ENCODE results near the gene XRCC6.
A peak's percentile ranks its signal among the peaks of the same experiment; 100 is the strongest.

The XRCC6 gene

DNA sequence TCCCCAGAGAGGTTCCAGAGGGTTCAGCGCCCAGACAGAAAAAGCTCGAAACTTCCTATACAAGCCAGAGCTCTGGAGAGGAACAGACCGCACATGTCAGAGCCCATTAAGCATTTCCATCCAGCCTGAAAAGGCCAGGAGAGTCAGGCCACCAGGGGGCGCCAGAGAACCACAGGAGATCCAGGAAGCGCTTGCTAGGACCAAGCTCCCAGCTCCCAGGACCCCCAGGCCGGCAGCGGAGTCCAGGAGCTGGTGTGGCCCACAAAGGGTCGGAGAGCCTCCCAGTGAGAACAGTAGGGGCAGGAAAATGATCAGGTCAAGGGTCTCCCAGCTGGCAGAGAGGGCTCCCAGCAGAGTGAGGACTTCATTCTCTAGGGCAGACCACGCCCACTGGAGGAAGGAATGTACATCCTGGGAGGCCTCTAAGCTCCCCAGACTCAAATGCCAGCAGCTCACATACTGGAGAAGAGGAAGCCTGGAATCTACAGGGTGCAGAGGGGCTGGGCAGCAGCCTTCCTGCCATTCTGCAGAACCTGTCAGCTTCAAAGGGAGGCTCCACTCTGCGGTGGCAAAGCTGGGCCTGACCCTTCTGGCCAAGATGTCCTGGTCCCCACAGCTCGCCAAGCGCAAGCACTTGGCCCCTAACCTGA lies 76.2 kb downstream of the XRCC6 start:
- Mint-ChIP-seq H3K27ac (peak overlapping the region; percentile 82), H3K4me1 (no peaks in the 10 kb centered on the region), H3K9me3 (no peaks in the 10 kb centered on the region), H3K4me3 (no peak overlapping the region), H3K36me3 (ENCODE audit: low read depth) (no peaks in the 10 kb centered on the region), H3K27me3 (ENCODE audit: low read depth, poor library complexity) (peaks cover 3% of the 10 kb centered on the region)
- TF ChIP-seq, protein P1, sequence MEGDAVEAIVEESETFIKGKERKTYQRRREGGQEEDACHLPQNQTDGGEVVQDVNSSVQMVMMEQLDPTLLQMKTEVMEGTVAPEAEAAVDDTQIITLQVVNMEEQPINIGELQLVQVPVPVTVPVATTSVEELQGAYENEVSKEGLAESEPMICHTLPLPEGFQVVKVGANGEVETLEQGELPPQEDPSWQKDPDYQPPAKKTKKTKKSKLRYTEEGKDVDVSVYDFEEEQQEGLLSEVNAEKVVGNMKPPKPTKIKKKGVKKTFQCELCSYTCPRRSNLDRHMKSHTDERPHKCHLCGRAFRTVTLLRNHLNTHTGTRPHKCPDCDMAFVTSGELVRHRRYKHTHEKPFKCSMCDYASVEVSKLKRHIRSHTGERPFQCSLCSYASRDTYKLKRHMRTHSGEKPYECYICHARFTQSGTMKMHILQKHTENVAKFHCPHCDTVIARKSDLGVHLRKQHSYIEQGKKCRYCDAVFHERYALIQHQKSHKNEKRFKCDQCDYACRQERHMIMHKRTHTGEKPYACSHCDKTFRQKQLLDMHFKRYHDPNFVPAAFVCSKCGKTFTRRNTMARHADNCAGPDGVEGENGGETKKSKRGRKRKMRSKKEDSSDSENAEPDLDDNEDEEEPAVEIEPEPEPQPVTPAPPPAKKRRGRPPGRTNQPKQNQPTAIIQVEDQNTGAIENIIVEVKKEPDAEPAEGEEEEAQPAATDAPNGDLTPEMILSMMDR (IDR thresholded peaks at IDR 0.05): peak; percentile 98
- DNase-seq: peak; percentile 100

DNA sequence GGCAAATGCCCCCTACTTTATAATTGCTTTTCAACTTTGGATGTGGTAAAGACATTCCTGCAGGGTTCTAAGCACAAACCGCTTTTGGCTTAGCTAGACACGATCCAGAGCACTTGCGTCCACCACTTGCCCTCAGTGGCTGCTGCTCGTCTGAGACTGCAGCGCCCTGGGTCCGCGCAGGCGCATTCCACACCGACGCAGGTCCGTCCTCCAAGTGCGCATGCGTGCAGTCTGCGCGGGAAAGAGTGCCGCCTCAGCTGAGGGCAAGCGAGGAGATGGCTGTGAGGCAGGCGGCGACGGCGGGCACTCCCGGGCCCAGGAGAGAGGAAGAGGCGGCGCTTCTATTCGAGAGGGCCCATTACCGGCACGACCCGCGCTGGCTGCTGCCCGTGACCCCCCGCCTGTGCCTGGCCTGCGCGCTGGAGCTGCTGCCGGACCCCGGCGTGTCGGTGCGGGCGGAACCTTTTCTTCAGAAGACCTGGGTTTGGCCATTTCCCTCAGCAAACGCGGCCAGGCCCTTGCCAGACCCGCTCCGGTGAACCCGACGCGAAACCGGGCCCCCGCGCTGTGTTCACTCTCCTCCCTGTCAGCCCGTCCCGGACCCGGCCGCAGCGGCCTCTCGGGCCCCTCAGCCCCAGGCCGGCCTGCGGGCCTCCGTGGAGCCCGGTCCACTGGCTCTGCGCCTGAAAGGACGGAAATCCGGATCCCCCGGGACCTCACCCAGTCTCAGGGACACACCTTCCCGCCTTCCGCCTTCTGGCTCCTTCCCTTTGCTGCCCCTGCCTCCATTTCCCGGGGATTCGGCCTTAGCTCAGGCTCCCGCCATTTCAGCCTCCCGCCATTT lies 78.4 kb downstream of the XRCC6 start, which contains the start of gene MEI1:
MEI1 (plus strand) TSS at position 240 of the 844 bp plus-strand sequence; CDS start at position 276, 36 bp downstream.
- TF ChIP-seq, protein P1 (IDR thresholded peaks at IDR 0.05): no peak
- Mint-ChIP-seq H3K27me3 (ENCODE audit: low read depth, poor library complexity) (peaks cover 13% of the 10 kb centered on the region), H3K27ac (no peak within 1 kb of the TSS), H3K4me1 (no peaks in the 10 kb centered on the region), H3K9me3 (no peaks in the 10 kb centered on the region), H3K36me3 (ENCODE audit: low read depth) (no peaks in the 10 kb centered on the region), H3K4me3 (no peak within 1 kb of the TSS)
- DNase-seq: no peak

DNA sequence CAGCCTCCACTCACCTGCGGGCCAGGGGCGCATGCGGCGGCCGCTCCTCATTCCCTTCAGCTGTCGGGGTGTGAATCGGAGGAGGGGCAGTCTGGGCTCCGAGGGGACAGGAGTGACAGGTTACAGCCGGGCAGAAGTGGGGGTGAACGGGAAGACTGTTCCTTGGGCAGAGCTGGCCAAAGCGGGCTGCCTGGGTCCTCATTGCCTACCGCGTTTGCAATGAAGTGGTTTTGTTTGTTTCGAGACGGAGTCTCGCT lies 78.9 kb downstream of the XRCC6 start:
- no peak overlapping the region for H3K27ac Mint-ChIP-seq
- H3K9me3 Mint-ChIP-seq: no peaks in the 10 kb centered on the region
- DNase-seq: no peak
- H3K27me3 Mint-ChIP-seq (ENCODE audit: low read depth, poor library complexity): peaks cover 13% of the 10 kb centered on the region
- no peaks in the 10 kb centered on the region for H3K4me1 Mint-ChIP-seq
- TF ChIP-seq, protein P1 (IDR thresholded peaks at IDR 0.05): no peak
- H3K4me3 Mint-ChIP-seq: no peak overlapping the region
- H3K36me3 Mint-ChIP-seq (ENCODE audit: low read depth): no peaks in the 10 kb centered on the region

DNA sequence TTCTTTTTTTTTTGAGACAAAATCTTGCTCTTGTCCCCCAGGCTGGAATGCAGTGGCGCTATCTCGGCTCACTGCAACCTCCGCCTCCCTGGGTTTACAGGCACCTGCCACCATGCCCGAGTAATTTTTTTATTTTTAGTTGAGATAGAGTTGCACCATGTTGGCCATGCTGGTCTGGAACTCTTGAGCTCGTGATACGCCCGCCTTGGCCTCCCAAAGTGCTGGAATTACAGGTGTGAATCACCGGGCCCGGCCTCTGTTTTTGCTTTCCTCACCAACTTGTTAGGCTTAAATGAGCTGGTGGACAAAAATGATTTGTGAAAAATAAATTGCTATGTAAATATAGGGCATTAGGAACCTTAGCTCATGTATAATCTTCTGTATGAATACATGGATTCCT lies 81.7 kb downstream of the XRCC6 start:
- Mint-ChIP-seq H3K4me3 (no peak overlapping the region), H3K27me3 (ENCODE audit: low read depth, poor library complexity) (peaks cover 10% of the 10 kb centered on the region), H3K27ac (no peak overlapping the region), H3K36me3 (ENCODE audit: low read depth) (no peaks in the 10 kb centered on the region), H3K4me1 (no peaks in the 10 kb centered on the region), H3K9me3 (no peaks in the 10 kb centered on the region)
- TF ChIP-seq, protein P1 (IDR thresholded peaks at IDR 0.05): no peak
- no peak for DNase-seq

DNA sequence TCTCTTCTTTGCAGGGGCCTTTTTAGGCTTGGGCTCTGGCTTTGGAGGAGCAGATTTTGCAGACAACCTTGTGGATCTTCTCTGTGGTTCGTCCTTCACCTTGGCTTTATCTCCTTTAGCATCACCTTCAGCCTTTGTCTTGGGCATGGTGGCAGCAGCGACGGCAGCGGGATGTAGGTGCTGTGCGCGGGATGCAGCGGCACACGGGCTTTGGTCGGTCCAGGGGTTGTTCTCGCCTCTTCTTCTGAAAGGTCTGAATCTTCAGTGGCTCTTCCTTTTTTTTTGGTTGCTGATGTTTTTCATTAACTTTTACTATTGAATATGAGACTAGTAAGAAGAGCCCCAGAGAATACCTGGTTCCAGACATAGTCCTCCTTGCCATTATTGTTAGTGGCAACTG lies 88.2 kb downstream of the XRCC6 start:
- peaks cover 10% of the 10 kb centered on the region for H3K4me1 Mint-ChIP-seq
- no peaks in the 10 kb centered on the region for H3K36me3 Mint-ChIP-seq (ENCODE audit: low read depth)
- peaks cover 24% of the 10 kb centered on the region for H3K27me3 Mint-ChIP-seq (ENCODE audit: low read depth, poor library complexity)
- DNase-seq: no peak
- H3K27ac Mint-ChIP-seq: no peak overlapping the region
- H3K9me3 Mint-ChIP-seq: no peaks in the 10 kb centered on the region
- TF ChIP-seq, protein P1 (IDR thresholded peaks at IDR 0.05): no peak
- no peak overlapping the region for H3K4me3 Mint-ChIP-seq

Data from nephron progenitor cell (in vitro differentiated cells).